Activated gamma-delta T cell (primary cell): ENCODE data around the gene PTPN5.
"Not testable (repeated sequence)": the region's sequence is repeated elsewhere in the genome, so short reads cannot be mapped to it uniquely, and the experiment has no call there.

ENCODE experiments used
- DNase-seq: peaks from one replicate; lab custom pipeline; 2025; lab: John Stamatoyannopoulos, UW

PTPN5 gene

DNA sequence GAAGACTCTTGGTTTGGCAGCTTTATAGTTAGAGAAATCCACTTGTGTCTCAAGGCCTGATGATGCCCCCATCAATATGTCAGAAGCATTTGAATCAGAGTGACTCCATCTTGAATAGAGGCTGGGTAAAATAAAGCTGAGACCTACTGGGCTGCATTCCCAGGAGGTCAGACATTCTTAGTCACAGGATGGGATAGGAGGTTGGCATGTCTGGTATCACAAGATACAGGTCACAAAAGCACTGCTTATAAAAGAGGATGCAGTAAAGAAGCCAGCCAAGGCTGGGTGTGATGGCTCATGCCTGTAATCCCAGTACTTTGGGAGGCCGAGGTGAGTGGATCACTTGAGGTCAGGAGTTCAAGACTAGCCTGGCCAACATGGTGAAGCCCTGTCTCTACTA lies 109.6 kb downstream of the PTPN5 start:
- DNase-seq: not testable (repeated sequence)
